IMR-90 (cell line): ENCODE measurements around the gene PANK4.

Experiments
- BHLHE40 ChIP-seq: fragments of 150-350 bp; IDR thresholded peaks from 2 replicates; pipeline ENCODE4 v1.6.1; 2016; ENCODE audit warnings: mild to moderate bottlenecking, low read depth, low read length
- CHD1 ChIP-seq: IDR thresholded peaks from 2 replicates; pipeline ENCODE4 v1.6.1; 2012; ENCODE audit warnings: low read depth, low read length, improper control_type of control experiment
- POLR2A ChIP-seq: IDR thresholded peaks from 2 replicates; pipeline ENCODE4 v1.6.1; 2012; ENCODE audit warnings: mild to moderate bottlenecking, low read depth, low read length
- SMC3 ChIP-seq: fragments of 150-350 bp; IDR thresholded peaks from 2 replicates; pipeline ENCODE4 v1.6.1; 2016; ENCODE audit warnings: low read depth, mild to moderate bottlenecking, antibody characterized with exemption, low read length, moderate library complexity
- TF ChIP-seq, protein P1 (sequence below): conservative IDR thresholded peaks from 2 replicates; pipeline ENCODE4 v1.5.1; 2012; ENCODE audit warnings: mild to moderate bottlenecking, low read depth, low read length, improper control_type of control experiment

DNA sequence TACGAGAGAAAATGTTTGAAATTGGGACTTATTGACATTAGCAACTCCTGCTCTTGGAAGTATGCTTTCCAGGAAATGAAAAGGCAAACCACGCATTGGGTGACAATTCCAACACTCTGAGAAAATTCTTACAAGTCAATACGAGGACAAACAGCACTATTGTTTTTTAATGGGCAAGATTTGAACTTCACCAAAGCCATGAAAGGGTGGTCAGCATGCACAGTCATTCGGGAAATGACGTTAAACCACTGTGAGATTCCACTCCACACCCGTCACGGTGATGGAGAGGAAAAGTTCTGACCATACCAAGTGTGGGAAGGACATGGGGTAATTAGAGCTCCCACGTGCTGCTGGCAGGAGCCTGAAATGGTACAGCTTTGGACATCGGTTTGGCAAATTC, 48.0 kb upstream of the PANK4 start:
- TF ChIP-seq, protein P1, sequence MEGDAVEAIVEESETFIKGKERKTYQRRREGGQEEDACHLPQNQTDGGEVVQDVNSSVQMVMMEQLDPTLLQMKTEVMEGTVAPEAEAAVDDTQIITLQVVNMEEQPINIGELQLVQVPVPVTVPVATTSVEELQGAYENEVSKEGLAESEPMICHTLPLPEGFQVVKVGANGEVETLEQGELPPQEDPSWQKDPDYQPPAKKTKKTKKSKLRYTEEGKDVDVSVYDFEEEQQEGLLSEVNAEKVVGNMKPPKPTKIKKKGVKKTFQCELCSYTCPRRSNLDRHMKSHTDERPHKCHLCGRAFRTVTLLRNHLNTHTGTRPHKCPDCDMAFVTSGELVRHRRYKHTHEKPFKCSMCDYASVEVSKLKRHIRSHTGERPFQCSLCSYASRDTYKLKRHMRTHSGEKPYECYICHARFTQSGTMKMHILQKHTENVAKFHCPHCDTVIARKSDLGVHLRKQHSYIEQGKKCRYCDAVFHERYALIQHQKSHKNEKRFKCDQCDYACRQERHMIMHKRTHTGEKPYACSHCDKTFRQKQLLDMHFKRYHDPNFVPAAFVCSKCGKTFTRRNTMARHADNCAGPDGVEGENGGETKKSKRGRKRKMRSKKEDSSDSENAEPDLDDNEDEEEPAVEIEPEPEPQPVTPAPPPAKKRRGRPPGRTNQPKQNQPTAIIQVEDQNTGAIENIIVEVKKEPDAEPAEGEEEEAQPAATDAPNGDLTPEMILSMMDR, result no peak
- TF ChIP-seq POLR2A (no peak), CHD1 (no peak), BHLHE40 (no peak), SMC3 (no peak)
